ENCODE measurements around the gene MYO1G.

- TF ChIP-seq POLR2A (IDR thresholded peaks at IDR 0.05) = no peak
- TF ChIP-seq CTCF (IDR thresholded peaks at IDR 0.05) = no peak
These were observed 12.7 kb downstream of the MYO1G start for GRCh38 chr7:44965937-44966730.

Measured in right lobe of liver (tissue), 4 donors.